ENCODE measurements around the gene CCL24. TPM values are rescaled to one million over a fixed set of nuclear protein-coding genes. Genes with fewer than 3 reads are reported as not detected.

CCL24 gene
- total RNA-seq, 1 experiment from 2014 or later: not detected

- H3K4me1 Mint-ChIP-seq: no peaks in the 10 kb centered on the region
- POLR2A ChIA-PET: no interaction called here
- H3K9me3 Mint-ChIP-seq: 0 out of 2 replicates have a peak, but pooled peaks cover under 1% of the 10 kb centered on the region
- H3K4me3 Mint-ChIP-seq: no peak overlapping the region
- no peaks in the 10 kb centered on the region for H3K36me3 Mint-ChIP-seq
- CTCF ChIA-PET: no interaction called here
- DNase-seq (ENCODE audit: low spot score) (no peak), ATAC-seq (no peak)
- H3K27ac Mint-ChIP-seq: no peak overlapping the region
- H3K27me3 Mint-ChIP-seq (ENCODE audit: low read depth): peaks cover 4% of the 10 kb centered on the region; the same call in 1 of the 2 replicates
- TF ChIP-seq ELF4 (CRISPR knock-in tag; IDR thresholded peaks at IDR 0.05; ENCODE audit: low read depth): no peak
- TF ChIP-seq EMX1 (CRISPR knock-in tag; IDR thresholded peaks at IDR 0.05): no peak
- no peak for TF ChIP-seq GRHL2 (CRISPR knock-in tag; IDR thresholded peaks at IDR 0.05; ENCODE audit: insufficient replicate concordance, severe bottlenecking)
- TF ChIP-seq E2F1 (CRISPR knock-in tag; IDR thresholded peaks at IDR 0.05): no peak
- TF ChIP-seq ZNF423 (CRISPR knock-in tag; IDR thresholded peaks at IDR 0.05): no peak
- TF ChIP-seq NR3C1 (CRISPR knock-in tag; conservative IDR thresholded peaks at IDR 0.05; ENCODE audit: low read depth): no peak
- TF ChIP-seq HMGXB4 (CRISPR knock-in tag; IDR thresholded peaks at IDR 0.05): no peak
- no peak for TF ChIP-seq IRF2 (CRISPR knock-in tag; IDR thresholded peaks at IDR 0.05; ENCODE audit: borderline replicate concordance, low read depth)
- TF ChIP-seq MXD4 (CRISPR knock-in tag; IDR thresholded peaks at IDR 0.05; ENCODE audit: borderline replicate concordance): no peak
- TF ChIP-seq SP1 (CRISPR knock-in tag; conservative IDR thresholded peaks at IDR 0.05): no peak
- TF ChIP-seq TCF7 (CRISPR knock-in tag; IDR thresholded peaks at IDR 0.05; ENCODE audit: low read depth): no peak
- no peak for TF ChIP-seq ZNF512 (CRISPR knock-in tag; IDR thresholded peaks at IDR 0.05; ENCODE audit: borderline replicate concordance)
- TF ChIP-seq ZNF396 (CRISPR knock-in tag; IDR thresholded peaks at IDR 0.05; ENCODE audit: borderline replicate concordance): no peak
- TF ChIP-seq, protein P1, sequence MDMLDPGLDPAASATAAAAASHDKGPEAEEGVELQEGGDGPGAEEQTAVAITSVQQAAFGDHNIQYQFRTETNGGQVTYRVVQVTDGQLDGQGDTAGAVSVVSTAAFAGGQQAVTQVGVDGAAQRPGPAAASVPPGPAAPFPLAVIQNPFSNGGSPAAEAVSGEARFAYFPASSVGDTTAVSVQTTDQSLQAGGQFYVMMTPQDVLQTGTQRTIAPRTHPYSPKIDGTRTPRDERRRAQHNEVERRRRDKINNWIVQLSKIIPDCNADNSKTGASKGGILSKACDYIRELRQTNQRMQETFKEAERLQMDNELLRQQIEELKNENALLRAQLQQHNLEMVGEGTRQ (CRISPR knock-in tag; IDR thresholded peaks at IDR 0.05): no peak
- TF ChIP-seq NR1H2 (CRISPR knock-in tag; IDR thresholded peaks at IDR 0.05): no peak
- no peak for TF ChIP-seq JAZF1 (CRISPR knock-in tag; IDR thresholded peaks at IDR 0.05)
- no peak for TF ChIP-seq SMAD4 (CRISPR knock-in tag; IDR thresholded peaks at IDR 0.05)
- no peak for TF ChIP-seq TEAD1 (CRISPR knock-in tag; IDR thresholded peaks at IDR 0.05)
- no peak for TF ChIP-seq SMAD3 (CRISPR knock-in tag; IDR thresholded peaks at IDR 0.05; ENCODE audit: borderline replicate concordance)
- TF ChIP-seq, protein P2, sequence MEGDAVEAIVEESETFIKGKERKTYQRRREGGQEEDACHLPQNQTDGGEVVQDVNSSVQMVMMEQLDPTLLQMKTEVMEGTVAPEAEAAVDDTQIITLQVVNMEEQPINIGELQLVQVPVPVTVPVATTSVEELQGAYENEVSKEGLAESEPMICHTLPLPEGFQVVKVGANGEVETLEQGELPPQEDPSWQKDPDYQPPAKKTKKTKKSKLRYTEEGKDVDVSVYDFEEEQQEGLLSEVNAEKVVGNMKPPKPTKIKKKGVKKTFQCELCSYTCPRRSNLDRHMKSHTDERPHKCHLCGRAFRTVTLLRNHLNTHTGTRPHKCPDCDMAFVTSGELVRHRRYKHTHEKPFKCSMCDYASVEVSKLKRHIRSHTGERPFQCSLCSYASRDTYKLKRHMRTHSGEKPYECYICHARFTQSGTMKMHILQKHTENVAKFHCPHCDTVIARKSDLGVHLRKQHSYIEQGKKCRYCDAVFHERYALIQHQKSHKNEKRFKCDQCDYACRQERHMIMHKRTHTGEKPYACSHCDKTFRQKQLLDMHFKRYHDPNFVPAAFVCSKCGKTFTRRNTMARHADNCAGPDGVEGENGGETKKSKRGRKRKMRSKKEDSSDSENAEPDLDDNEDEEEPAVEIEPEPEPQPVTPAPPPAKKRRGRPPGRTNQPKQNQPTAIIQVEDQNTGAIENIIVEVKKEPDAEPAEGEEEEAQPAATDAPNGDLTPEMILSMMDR (IDR thresholded peaks at IDR 0.05): no peak
These were observed 1.9 kb upstream of the CCL24 start for GRCh38 chr7:75815418-75816064.
